NCI-H524 treated with DMSO at 0.1 percent for 48 hours (cell line): ENCODE results near the gene PTPRN2.

Experiments
- DNase-seq: peaks from one replicate; lab custom pipeline; 2025; lab: John Stamatoyannopoulos, UW

Gene PTPRN2

GRCh38 chr7:158489462-158490155, 98.0 kb downstream of the PTPRN2 start:
- no peak for DNase-seq

GRCh38 chr7:158488181-158488971, 99.2 kb downstream of the PTPRN2 start:
- no peak for DNase-seq

GRCh38 chr7:158487631-158488151, 99.9 kb downstream of the PTPRN2 start:
- DNase-seq, result no peak

GRCh38 chr7:158486919-158487318, 100.7 kb downstream of the PTPRN2 start:
- DNase-seq, result no peak

- no peak for DNase-seq
Measured at GRCh38 chr7:158484801-158485531, 102.7 kb downstream of the PTPRN2 start.

- no peak for DNase-seq
Measured at GRCh38 chr7:158482480-158482879, 105.1 kb downstream of the PTPRN2 start.

- no peak for DNase-seq
Measured at GRCh38 chr7:158479664-158480025, 108.0 kb downstream of the PTPRN2 start.

GRCh38 chr7:158479021-158479663, 108.5 kb downstream of the PTPRN2 start:
- DNase-seq, result no peak

GRCh38 chr7:158477866-158478265, 109.8 kb downstream of the PTPRN2 start:
- DNase-seq, result no peak

- DNase-seq, result no peak
Measured at GRCh38 chr7:158476331-158476932, 111.2 kb downstream of the PTPRN2 start.

- no peak for DNase-seq
Measured at GRCh38 chr7:158475679-158476052, 112.0 kb downstream of the PTPRN2 start.

GRCh38 chr7:158475036-158475678, 112.5 kb downstream of the PTPRN2 start:
- no peak for DNase-seq

GRCh38 chr7:158474488-158474887, 113.1 kb downstream of the PTPRN2 start:
- DNase-seq, result no peak

GRCh38 chr7:158473946-158474345, 113.7 kb downstream of the PTPRN2 start:
- no peak for DNase-seq

GRCh38 chr7:158473221-158473620, 114.4 kb downstream of the PTPRN2 start:
- peak; percentile 68 for DNase-seq

- DNase-seq, result no peak
Measured at GRCh38 chr7:158472596-158472995, 115.0 kb downstream of the PTPRN2 start.

GRCh38 chr7:158471716-158472115, 115.9 kb downstream of the PTPRN2 start:
- DNase-seq, result no peak

- DNase-seq, result no peak
Measured at GRCh38 chr7:158470336-158470735, 117.3 kb downstream of the PTPRN2 start.

GRCh38 chr7:158469396-158470051, 118.1 kb downstream of the PTPRN2 start:
- no peak for DNase-seq

- DNase-seq, result no peak
Measured at GRCh38 chr7:158468700-158469296, 118.8 kb downstream of the PTPRN2 start.
